ENCODE data around the gene FBXO48.

- no peak for TF ChIP-seq SP1 (IDR thresholded peaks at IDR 0.05)
- no peak for TF ChIP-seq FOXK2 (IDR thresholded peaks at IDR 0.05)
- no peak for TF ChIP-seq ZNF384 (IDR thresholded peaks at IDR 0.05)
- no peak for TF ChIP-seq HDGF (IDR thresholded peaks at IDR 0.05; ENCODE audit: borderline replicate concordance)
- no peak for TF ChIP-seq SUZ12 (IDR thresholded peaks at IDR 0.05)
- no peak for TF ChIP-seq ELF4 (IDR thresholded peaks at IDR 0.05)
These were observed 2.8 kb upstream of the FBXO48 start for GRCh38 chr2:68469935-68470334.

Measured in HEK293T (cell line).